ENCODE data around the gene TTLL12. TPM values are rescaled to one million over a fixed set of nuclear protein-coding genes. Genes with fewer than 3 reads are reported as not detected.

Gene TTLL12
- total and polyA plus RNA-seq, 2 of the 8 experiments (the other 6 are each of a cell fraction or from before 2014, with no cell fraction given) = 101 to 124 TPM

DNA sequence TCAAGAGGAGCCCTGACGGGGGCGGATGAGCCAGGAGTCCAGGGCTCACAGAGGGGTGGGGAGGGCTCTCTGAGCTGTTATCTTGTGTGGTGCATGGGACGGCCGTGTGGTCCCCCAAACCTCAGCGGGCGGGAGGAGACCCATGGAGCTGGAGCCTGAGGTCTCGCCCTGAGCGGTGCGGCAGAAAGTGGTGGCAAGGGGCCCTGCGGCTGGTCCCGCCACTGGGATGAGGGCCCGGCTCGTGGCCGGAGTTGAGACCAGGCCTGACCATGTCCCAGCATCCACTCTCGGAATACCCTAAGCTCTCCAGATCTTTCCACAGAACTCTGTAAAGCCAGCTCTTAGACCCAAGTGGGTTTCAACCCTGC is 22.6 kb upstream of the TTLL12 start:
- Histone ChIP-seq H3K9me3 (ENCODE audit: insufficient read depth in 2 of 2, low read depth in 1 of 2, low read length in 1 of 2) (no peaks in the 10 kb centered on the region), H2BK20ac (ENCODE audit: low read length) (no peak overlapping the region), H3K27me3 (replicated peaks in 1 of 4; ENCODE audit: control insufficient read depth in 3 of 4, extremely low read depth in 1 of 4, insufficient read depth in 3 of 4, low read length in 3 of 4) (no peaks in the 10 kb centered on the region), H4K5ac (ENCODE audit: insufficient read length, low read depth, low read length) (no peak overlapping the region), H2AFZ (ENCODE audit: low read length) (no peak overlapping the region), H2BK15ac (ENCODE audit: low read length) (no peak overlapping the region), H3K36me3 (ENCODE audit: control insufficient read depth in 2 of 4, insufficient read depth in 4 of 4, low read length in 3 of 4) (no peaks in the 10 kb centered on the region), H3K56ac (replicated peaks; ENCODE audit: insufficient read length, low read depth, low read length) (no peak overlapping the region), H3K23ac (ENCODE audit: insufficient read length) (no peak overlapping the region), H4K20me1 (replicated peaks in 1 of 2; ENCODE audit: control insufficient read depth in 1 of 2, insufficient read depth in 2 of 2, low read length in 2 of 2) (peaks cover 0 to 8% of the 10 kb centered on the region in 2 experiments), H3K79me1 (ENCODE audit: low read depth, low read length) (no peaks in the 10 kb centered on the region), H3K79me2 (ENCODE audit: control insufficient read depth in 1 of 2, insufficient read depth in 2 of 2, low read length in 2 of 2) (no peaks in the 10 kb centered on the region), H3K4me2 (ENCODE audit: insufficient read depth in 1 of 2, low read depth in 2 of 2, low read length in 2 of 2) (no peak overlapping the region), H3K4me1 (replicated peaks in 1 of 4; ENCODE audit: control insufficient read depth in 3 of 4, insufficient read depth in 4 of 4, low read length in 3 of 4) (peaks cover 0 to 14% (median 6%) of the 10 kb centered on the region in 4 experiments; a peak in 5 of 7 replicates), H3K14ac (ENCODE audit: insufficient read length) (no peak overlapping the region), H4K8ac (ENCODE audit: extremely low read depth, insufficient read depth, low read length) (no peak overlapping the region), H2BK120ac (replicated peaks; ENCODE audit: low read depth, low read length) (no peak overlapping the region), H2BK5ac (ENCODE audit: low read depth, low read length) (no peak overlapping the region), H3K23me2 (ENCODE audit: low read depth, low read length) (peaks cover 9% of the 10 kb centered on the region; the same call in 1 of the 2 replicates), H2BK12ac (ENCODE audit: low read depth, low read length) (no peak overlapping the region), H4K91ac (replicated peaks; ENCODE audit: insufficient read length, low read length) (no peak overlapping the region), H2AK5ac (ENCODE audit: low read depth, low read length) (no peak overlapping the region), H3K9ac (replicated peaks in 1 of 4; ENCODE audit: extremely low read depth in 1 of 4, low read depth in 3 of 4, low read length in 3 of 4) (no peak overlapping the region), H3K4me3 (ENCODE audit: extremely low read depth in 1 of 4, insufficient read depth in 2 of 4, low read depth in 3 of 4, low read length in 4 of 4) (no peak overlapping the region), H3K18ac (ENCODE audit: extremely low read depth, low read length) (no peak overlapping the region), H3K27ac (ENCODE audit: low read depth, low read length) (no peak overlapping the region), H3K4ac (replicated peaks; ENCODE audit: insufficient read length, low read depth, low read length) (no peak overlapping the region)
- no peak for FAIRE-seq
- ChIA-PET POLR2A (ENCODE audit: partially characterized antibody) (no interaction called here), CTCF (ENCODE audit: partially characterized antibody) (interaction anchor here (0.6 to 16.7 kb wide), 4 partner anchors 8 to 49 kb away, joined by 3 to 186 read pairs (median 3); no protein-coding TSS in a partner anchor)
- WGBS, 2 experiments (ENCODE audit: extremely low coverage in 1 of 2, insufficient coverage in 1 of 2, insufficient read length in 1 of 2, insufficient replicate concordance in 2 of 2, low coverage in 1 of 2, low lambda C conversion rate in 2 of 2, missing lambda C conversion rate in 1 of 2) = 87% methylated on average over 15 of the region's 15 CpGs; no CpG with 5 or more reads in 1 of the 2 experiments
- no peak for DNase-seq (ENCODE audit: low read depth in 1 of 2, low spot score in 2 of 2)
- no peak for TF ChIP-seq CTBP2 (IDR thresholded peaks at IDR 0.05; ENCODE audit: borderline replicate concordance, insufficient read depth, insufficient read length, low read length)
- no peak for TF ChIP-seq ZNF274 (IDR thresholded peaks at IDR 0.05; ENCODE audit: borderline replicate concordance, extremely low read depth, low read length)
- TF ChIP-seq SP2 (IDR thresholded peaks at IDR 0.05; ENCODE audit: low read length) = no peak
- no peak for TF ChIP-seq KDM4A (IDR thresholded peaks at IDR 0.05; ENCODE audit: low read depth, low read length, severe bottlenecking)
- no peak for TF ChIP-seq KDM1A (IDR thresholded peaks at IDR 0.05; ENCODE audit: borderline replicate concordance, low read length)
- TF ChIP-seq CBX5 (IDR thresholded peaks at IDR 0.05; ENCODE audit: low read depth, low read length) = no peak
- no peak for TF ChIP-seq KDM5A (IDR thresholded peaks at IDR 0.05; ENCODE audit: low read length)
- TF ChIP-seq SRF (IDR thresholded peaks at IDR 0.05; ENCODE audit: low read depth, low read length) = no peak
- no peak for TF ChIP-seq SAP30 (IDR thresholded peaks at IDR 0.05; ENCODE audit: insufficient read depth, insufficient replicate concordance, low read length)
- TF ChIP-seq BACH1 (IDR thresholded peaks at IDR 0.05; ENCODE audit: low read length) = no peak
- no peak for TF ChIP-seq JUND (IDR thresholded peaks at IDR 0.05; ENCODE audit: low read length)
